GM23248 (cell line): ENCODE results near the gene ADCY6. TPM values are rescaled to one million over a fixed set of nuclear protein-coding genes. Genes with fewer than 3 reads are reported as not detected.

Experiments
- DNase-seq: peaks from one replicate; pipeline ENCODE4 v3.0.0-alpha.2; 2015
- H2AFZ ChIP-seq: fragments of 200-600 bp; sonication (generic); 2 replicates; pipeline ENCODE4 v1.6.1; 2016; ENCODE audit warnings: antibody characterized with exemption
- H3F3A ChIP-seq: fragments of 200-600 bp; sonication (generic); 2 replicates; pipeline ENCODE4 v1.6.1; 2016; ENCODE audit warnings: mild to moderate bottlenecking, antibody characterized with exemption, mixed run types; ENCODE audit not compliant: insufficient read depth
- H3K27ac ChIP-seq: fragments of 200-600 bp; sonication (generic); 2 replicates; pipeline ENCODE4 v1.5.1; 2016; ENCODE audit warnings: mild to moderate bottlenecking
- H3K27me3 ChIP-seq: fragments of 200-600 bp; sonication (generic); replicated peaks from 2 replicates; pipeline ENCODE4 v1.6.1; 2016; ENCODE audit warnings: mild to moderate bottlenecking; ENCODE audit not compliant: insufficient read depth
- H3K36me3 ChIP-seq: fragments of 200-600 bp; sonication (generic); 2 replicates; pipeline ENCODE4 v1.6.1; 2016; ENCODE audit warnings: low read depth, mild to moderate bottlenecking
- H3K4me1 ChIP-seq: fragments of 200-600 bp; sonication (generic); 2 replicates; pipeline ENCODE4 v1.6.1; 2016; ENCODE audit warnings: mild to moderate bottlenecking; ENCODE audit not compliant: insufficient read depth
- H3K4me2 ChIP-seq: fragments of 200-600 bp; sonication (generic); one replicate; pipeline ENCODE4 v1.6.1; 2016; ENCODE audit warnings: mild to moderate bottlenecking; ENCODE audit not compliant: unreplicated experiment
- H3K4me3 ChIP-seq: fragments of 200-600 bp; sonication (generic); 2 replicates; pipeline ENCODE4 v1.5.1; 2016; ENCODE audit warnings: mild to moderate bottlenecking
- H3K79me2 ChIP-seq: fragments of 200-600 bp; sonication (generic); 2 replicates; pipeline ENCODE4 v1.6.1; 2016; ENCODE audit warnings: mild to moderate bottlenecking; ENCODE audit not compliant: insufficient read depth
- H3K9ac ChIP-seq: fragments of 200-600 bp; sonication (generic); 2 replicates; pipeline ENCODE4 v1.6.1; 2016; ENCODE audit warnings: mild to moderate bottlenecking
- H3K9me2 ChIP-seq: fragments of 200-600 bp; sonication (generic); 2 replicates; pipeline ENCODE4 v1.6.1; 2016; ENCODE audit warnings: mixed run types, mild to moderate bottlenecking, moderate library complexity; ENCODE audit not compliant: insufficient read depth
- H3K9me3 ChIP-seq: fragments of 200-600 bp; sonication (generic); one replicate; pipeline ENCODE4 v1.6.1; 2017; ENCODE audit warnings: low read depth
- H4K20me1 ChIP-seq: fragments of 200-600 bp; sonication (generic); 2 replicates; pipeline ENCODE4 v1.6.0; 2016; ENCODE audit not compliant: insufficient read depth
- EZH2 ChIP-seq: fragments of 200-600 bp; sonication (generic); IDR thresholded peaks from 2 replicates; pipeline ENCODE4 v1.6.1; 2018; ENCODE audit warnings: antibody characterized with exemption, mild to moderate bottlenecking; ENCODE audit not compliant: insufficient read depth, poor library complexity, severe bottlenecking
- EZH2phosphoT487 ChIP-seq: fragments of 200-600 bp; sonication (generic); IDR thresholded peaks from 2 replicates; pipeline ENCODE4 v1.6.1; 2018; ENCODE audit warnings: antibody characterized with exemption, moderate library complexity, mild to moderate bottlenecking, low read depth; ENCODE audit not compliant: insufficient read depth
- whole genome bisulfite sequencing, 2 experiments: methylation state at CpG; one replicate each; pipeline ENCODE4 v1.1.6; 2015 to 2017; ENCODE audit warnings: low lambda C conversion rate in 2 of 2, low coverage in 1 of 2; ENCODE audit errors: missing lambda C conversion rate in 2 of 2; 5-methylcytosine and 5-hydroxymethylcytosine counted together
- in situ Hi-C: fragments of 300-500 bp; cut with MboI; formaldehyde crosslinking; loops from 2 replicates; pipeline ENCODE4 v1.15.0; 2020
- polyA plus RNA-seq: library from polyadenylated mRNA; unstranded; fragments of >200 nt; fragmentation: Nextera tagmentation; extraction: Ambion mirVana; gene quantifications from 2 replicates; pipeline ENCODE4 v1.2.1, GENCODE V29; 2016
- total RNA-seq: library from RNA; depleted of rRNA; stranded (reverse); fragments of >200 nt; shearing (Covaris generic); gene quantifications from 2 replicates; pipeline ENCODE4 v1.2.3, GENCODE V29; 2014; rRNA removed

Gene ADCY6
- total RNA-seq = 24.8 and 25.8 TPM in 2 replicates
- 4.1 TPM in 2 replicates for polyA plus RNA-seq

- Histone ChIP-seq H3K4me3 (peak within 1 kb of the TSS; percentile 94), H3K4me2 (peak within 1 kb of the TSS; percentile 85), H3K79me2 (peaks cover 43% of the 10 kb centered on the region), H3K36me3 (no peaks in the 10 kb centered on the region), H3K27me3 (no peaks in the 10 kb centered on the region), H3K27ac (0 out of 2 replicates have a peak within 1 kb of the TSS, but pooled peaks have one; percentile 0), H3F3A (no peaks in the 10 kb centered on the region), H3K4me1 (peaks cover 9% of the 10 kb centered on the region; the same call in 1 of the 2 replicates), H4K20me1 (no peaks in the 10 kb centered on the region), H2AFZ (peak within 1 kb of the TSS; percentile 99), H3K9me3 (no peaks in the 10 kb centered on the region), H3K9me2 (no peaks in the 10 kb centered on the region), H3K9ac (peak within 1 kb of the TSS; percentile 82)
- 0 to 1% methylated on average over 4 to 54 of the region's 86 CpGs for WGBS, 2 experiments
- in situ Hi-C loops = no loop called here
- peak; percentile 73 for DNase-seq
- no peak for TF ChIP-seq EZH2
- TF ChIP-seq EZH2phosphoT487 = no peak
These were observed at the start of gene ADCY6 for GRCh38 chr12:48788854-48789775. ADCY6 (minus strand) TSS chr12:48789089; CDS start chr12:48783434, 5,655 bp downstream.

- no peaks in the 10 kb centered on the region for H3K79me2 ChIP-seq
- no peak overlapping the region for H2AFZ ChIP-seq
- H3K27ac ChIP-seq = no peak overlapping the region
- H3K4me2 ChIP-seq = no peak overlapping the region
- DNase-seq = no peak
- no peaks in the 10 kb centered on the region for H3K9me3 ChIP-seq
- H3K27me3 ChIP-seq = no peaks in the 10 kb centered on the region
- no peak for TF ChIP-seq EZH2phosphoT487
- no peak for TF ChIP-seq EZH2
- H4K20me1 ChIP-seq = no peaks in the 10 kb centered on the region
- no peak overlapping the region for H3K4me3 ChIP-seq
- WGBS, 2 experiments = 72 to 74% methylated on average over 4 of the region's 4 CpGs
- no peak overlapping the region for H3K9ac ChIP-seq
- H3F3A ChIP-seq = no peaks in the 10 kb centered on the region
- in situ Hi-C loops = no loop called here
- H3K4me1 ChIP-seq = no peaks in the 10 kb centered on the region
- H3K9me2 ChIP-seq = no peaks in the 10 kb centered on the region
- H3K36me3 ChIP-seq = peaks cover 48% of the 10 kb centered on the region
These were observed 49.2 kb upstream of the ADCY6 start for GRCh38 chr12:48838048-48838447.

GRCh38 chr12:48832321-48833060 lies 43.6 kb upstream of the ADCY6 start:
- no peaks in the 10 kb centered on the region for H4K20me1 ChIP-seq
- peaks cover 32% of the 10 kb centered on the region; the same call in 1 of the 2 replicates for H3K36me3 ChIP-seq
- 79 to 80% methylated on average over 12 of the region's 12 CpGs for WGBS, 2 experiments

GRCh38 chr12:48831257-48831656 lies 42.4 kb upstream of the ADCY6 start:
- Histone ChIP-seq H3K27me3 (no peaks in the 10 kb centered on the region), H2AFZ (no peak overlapping the region), H3K79me2 (no peaks in the 10 kb centered on the region), H3F3A (no peaks in the 10 kb centered on the region), H3K27ac (no peak overlapping the region), H3K36me3 (peaks cover 30% of the 10 kb centered on the region; the same call in 1 of the 2 replicates), H3K9me3 (no peaks in the 10 kb centered on the region), H3K9ac (no peak overlapping the region), H3K4me2 (no peak overlapping the region), H3K4me3 (no peak overlapping the region), H3K9me2 (no peaks in the 10 kb centered on the region), H4K20me1 (no peaks in the 10 kb centered on the region), H3K4me1 (no peaks in the 10 kb centered on the region)
- DNase-seq = no peak
- in situ Hi-C loops = no loop called here
- 85% methylated on average over 6 of the region's 6 CpGs for WGBS, 2 experiments
- TF ChIP-seq EZH2 (no peak), EZH2phosphoT487 (no peak)

More at GRCh38 chr12:48832321-48833060, 43.6 kb upstream of the ADCY6 start:
- Histone ChIP-seq H2AFZ (no peak overlapping the region), H3K9me2 (no peaks in the 10 kb centered on the region), H3K79me2 (no peaks in the 10 kb centered on the region), H3F3A (no peaks in the 10 kb centered on the region), H3K4me3 (no peak overlapping the region), H3K4me1 (no peaks in the 10 kb centered on the region), H3K9ac (no peak overlapping the region), H3K27ac (no peak overlapping the region), H3K9me3 (no peaks in the 10 kb centered on the region), H3K27me3 (no peaks in the 10 kb centered on the region), H3K4me2 (no peak overlapping the region)
- no peak for DNase-seq
- no peak for TF ChIP-seq EZH2phosphoT487
- TF ChIP-seq EZH2 = no peak
- in situ Hi-C loops = no loop called here
